WTC11 (cell line): ENCODE data around the gene UTP14C. TPM values are rescaled to one million over a fixed set of nuclear protein-coding genes. Genes with fewer than 3 reads are reported as not detected.
A peak's percentile ranks its signal among the peaks of the same experiment; 100 is the strongest.

Experiments used
- ATAC-seq: fragments of 200-7000 bp; cut with Tn5 transposase; 2 replicates; pipeline ENCODE4 v1.10.0; 2021; ENCODE audit warnings: mild to moderate bottlenecking, moderate library complexity
- CTCF ChIA-PET: fragments of 300-600 bp; sonication (Branson Sonifier 250); formaldehyde crosslinking; loops from one replicate; lab custom pipeline; 2021; ENCODE audit warnings: antibody characterized with exemption; lab: Charles Lee
- POLR2A ChIA-PET: fragments of 350-600 bp; sonication (Branson Sonifier 250); formaldehyde crosslinking; loops from one replicate; lab custom pipeline; 2021; ENCODE audit warnings: antibody characterized with exemption; lab: Charles Lee
- DNase-seq: peaks from one replicate; pipeline ENCODE4 v3.0.0; 2021; ENCODE audit warnings: low spot score
- H3K27ac Mint-ChIP-seq: 2 replicates; pipeline ENCODE4 v1.8.0; 2021; ENCODE audit warnings: mixed read lengths
- H3K27me3 Mint-ChIP-seq: 2 replicates; pipeline ENCODE4 v1.8.0; 2021; ENCODE audit warnings: low read depth, mild to moderate bottlenecking, moderate library complexity, mixed read lengths
- H3K36me3 Mint-ChIP-seq: 2 replicates; pipeline ENCODE4 v1.8.0; 2021; ENCODE audit warnings: mixed read lengths
- H3K4me1 Mint-ChIP-seq: 2 replicates; pipeline ENCODE4 v1.8.0; 2022; ENCODE audit warnings: mixed read lengths
- H3K4me3 Mint-ChIP-seq: 2 replicates; pipeline ENCODE4 v1.8.0; 2021; ENCODE audit warnings: mild to moderate bottlenecking, moderate library complexity, mixed read lengths
- H3K9me3 Mint-ChIP-seq: 2 replicates; pipeline ENCODE4 v1.8.0; 2021; ENCODE audit warnings: mixed read lengths
- AR ChIP-seq: fragments of 250-450 bp; sonication (Bioruptor Pico); IDR thresholded peaks from 2 replicates; pipeline ENCODE4 v1.9.0; 2021; ENCODE audit warnings: mild to moderate bottlenecking
- ATF1 ChIP-seq: sonication (generic); formaldehyde crosslinking; IDR thresholded peaks from 2 replicates; pipeline ENCODE4 v1.8.1; 2023; ENCODE audit warnings: mild to moderate bottlenecking, moderate library complexity, missing genetic modification reagents
- ATF2 ChIP-seq: sonication (generic); formaldehyde crosslinking; IDR thresholded peaks from 2 replicates; pipeline ENCODE4 v1.8.1; 2022; ENCODE audit warnings: low read depth, missing genetic modification reagents, borderline replicate concordance
- ATF3 ChIP-seq: sonication (generic); formaldehyde crosslinking; conservative IDR thresholded peaks from 2 replicates; pipeline ENCODE4 v1.8.1; 2022; ENCODE audit warnings: mild to moderate bottlenecking, missing genetic modification reagents
- E2F1 ChIP-seq: sonication (generic); formaldehyde crosslinking; IDR thresholded peaks from 2 replicates; pipeline ENCODE4 v1.8.0; 2022; ENCODE audit warnings: mild to moderate bottlenecking, missing genetic modification reagents
- ESRRA ChIP-seq: sonication (generic); formaldehyde crosslinking; IDR thresholded peaks from 2 replicates; pipeline ENCODE4 v1.8.1; 2022; ENCODE audit warnings: mild to moderate bottlenecking, missing genetic modification reagents, borderline replicate concordance
- FOXJ3 ChIP-seq: sonication (generic); formaldehyde crosslinking; IDR thresholded peaks from 2 replicates; pipeline ENCODE4 v1.9.0; 2021; ENCODE audit warnings: missing genetic modification reagents, mild to moderate bottlenecking, borderline replicate concordance
- FOXK1 ChIP-seq: sonication (generic); formaldehyde crosslinking; IDR thresholded peaks from 2 replicates; pipeline ENCODE4 v1.8.0; 2022; ENCODE audit warnings: mild to moderate bottlenecking, moderate library complexity, missing genetic modification reagents
- GRHL2 ChIP-seq: fragments of 250-450 bp; sonication (Bioruptor Pico); IDR thresholded peaks from 2 replicates; pipeline ENCODE4 v1.8.0; 2022; ENCODE audit warnings: mild to moderate bottlenecking, moderate library complexity; ENCODE audit not compliant: insufficient replicate concordance, severe bottlenecking
- GTF2I ChIP-seq: fragments of 250-450 bp; sonication (Bioruptor Pico); conservative IDR thresholded peaks from 2 replicates; pipeline ENCODE4 v1.4.0; 2021; ENCODE audit warnings: mild to moderate bottlenecking
- HMGA2 ChIP-seq: fragments of 250-450 bp; sonication (Bioruptor Pico); IDR thresholded peaks from 2 replicates; pipeline ENCODE4 v1.4.0; 2021; ENCODE audit warnings: mild to moderate bottlenecking, moderate library complexity
- MXD4 ChIP-seq: fragments of 250-450 bp; sonication (Bioruptor Pico); IDR thresholded peaks from 2 replicates; pipeline ENCODE4 v1.8.0; 2021; ENCODE audit warnings: mild to moderate bottlenecking, moderate library complexity, borderline replicate concordance
- NR3C1 ChIP-seq: sonication (generic); formaldehyde crosslinking; conservative IDR thresholded peaks from 2 replicates; pipeline ENCODE4 v1.8.1; 2023; ENCODE audit warnings: low read depth, mild to moderate bottlenecking, missing genetic modification reagents
- OVOL2 ChIP-seq: fragments of 250-450 bp; sonication (Bioruptor Pico); IDR thresholded peaks from 2 replicates; pipeline ENCODE4 v1.9.0; 2021; ENCODE audit warnings: mild to moderate bottlenecking, borderline replicate concordance
- PREB ChIP-seq: sonication (generic); formaldehyde crosslinking; IDR thresholded peaks from 2 replicates; pipeline ENCODE4 v1.8.1; 2022; ENCODE audit warnings: mild to moderate bottlenecking, missing genetic modification reagents, moderate library complexity, borderline replicate concordance
- RORB ChIP-seq: fragments of 250-450 bp; sonication (Bioruptor Pico); IDR thresholded peaks from 2 replicates; pipeline ENCODE4 v1.9.0; 2021; ENCODE audit warnings: mild to moderate bottlenecking
- SMAD4 ChIP-seq: sonication (generic); formaldehyde crosslinking; IDR thresholded peaks from 2 replicates; pipeline ENCODE4 v1.8.0; 2022; ENCODE audit warnings: mild to moderate bottlenecking, missing genetic modification reagents
- SP1 ChIP-seq: sonication (generic); formaldehyde crosslinking; conservative IDR thresholded peaks from 2 replicates; pipeline ENCODE4 v1.8.1; 2022; ENCODE audit warnings: missing genetic modification reagents
- ZMAT4 ChIP-seq: fragments of 250-450 bp; sonication (Bioruptor Pico); IDR thresholded peaks from 2 replicates; pipeline ENCODE4 v1.9.0; 2021; ENCODE audit warnings: mild to moderate bottlenecking
- ZNF423 ChIP-seq: fragments of 250-450 bp; sonication (Bioruptor Pico); IDR thresholded peaks from 2 replicates; pipeline ENCODE4 v2.1.2; 2022; ENCODE audit warnings: mild to moderate bottlenecking, moderate library complexity
- ZNF425 ChIP-seq: fragments of 250-450 bp; sonication (Bioruptor Pico); conservative IDR thresholded peaks from 2 replicates; pipeline ENCODE4 v1.9.0; 2021; ENCODE audit warnings: mild to moderate bottlenecking
- ZNF532 ChIP-seq: fragments of 250-450 bp; sonication (Bioruptor Pico); IDR thresholded peaks from 2 replicates; pipeline ENCODE4 v1.9.0; 2021; ENCODE audit warnings: mild to moderate bottlenecking, borderline replicate concordance
- total RNA-seq: library from RNA; stranded (reverse); gene quantifications from 3 replicates; pipeline ENCODE4 v1.2.3, GENCODE V29; 2021

Gene UTP14C
- total RNA-seq, 1 experiment from 2014 or later = 18.5 TPM

- TF ChIP-seq ZNF532 (CRISPR knock-in tag) = no peak
- TF ChIP-seq E2F1 = peak; percentile 74; the same call in 1 of the 2 replicates
- no peak for TF ChIP-seq AR (CRISPR knock-in tag)
- TF ChIP-seq ZMAT4 (CRISPR knock-in tag) = no peak
- no peak for TF ChIP-seq ZNF423 (CRISPR knock-in tag)
- no peak for TF ChIP-seq RORB (CRISPR knock-in tag)
- peak; percentile 99 for TF ChIP-seq SP1 (CRISPR knock-in tag)
- peak; percentile 63 for TF ChIP-seq FOXK1
- TF ChIP-seq PREB = peak; percentile 64; the same call in 1 of the 2 replicates
- no peak for TF ChIP-seq HMGA2 (CRISPR knock-in tag)
- no peak for TF ChIP-seq GTF2I (CRISPR knock-in tag)
- TF ChIP-seq SMAD4 = no peak
- TF ChIP-seq OVOL2 = no peak
Measured at GRCh38 chr13:52011632-52012511, 12.6 kb upstream of the UTP14C start, which contains the start of gene ALG11 (continued).

GRCh38 chr13:52012512-52012836 is 12.0 kb upstream of the UTP14C start:
- POLR2A ChIA-PET = interaction anchor here (0.6 kb wide), 1 partner anchor 77 kb away, joined by 3 read pairs; no protein-coding TSS in a partner anchor
- TF ChIP-seq MXD4 (CRISPR knock-in tag) = no peak
- no peak for TF ChIP-seq ATF2
- no peak for TF ChIP-seq ESRRA
- TF ChIP-seq GRHL2 = no peak
- no peak for TF ChIP-seq FOXJ3
- TF ChIP-seq GTF2I (CRISPR knock-in tag) = no peak
- TF ChIP-seq NR3C1 (CRISPR knock-in tag) = no peak
- TF ChIP-seq ZNF425 (CRISPR knock-in tag) = no peak
- no peak for TF ChIP-seq ATF1
- TF ChIP-seq ATF3 (CRISPR knock-in tag) = no peak

More at GRCh38 chr13:52012512-52012836, 12.0 kb upstream of the UTP14C start:
- peak overlapping the region; percentile 94 for H3K27ac Mint-ChIP-seq
- peaks cover 24% of the 10 kb centered on the region for H3K4me1 Mint-ChIP-seq
- peak overlapping the region; percentile 96 for H3K4me3 Mint-ChIP-seq
- peaks cover 26% of the 10 kb centered on the region for H3K27me3 Mint-ChIP-seq
- CTCF ChIA-PET = interaction anchor here (0.5 to 1.9 kb wide), 11 partner anchors 9 to 438 kb away, joined by 3 to 14 read pairs (median 4); partner anchors contain the start of gene NEK5
- peaks cover 15% of the 10 kb centered on the region for H3K9me3 Mint-ChIP-seq
- peaks cover 22% of the 10 kb centered on the region for H3K36me3 Mint-ChIP-seq
- DNase-seq = no peak
- ATAC-seq = peak; percentile 1
